Activated CD4-positive, alpha-beta T cell treated with anti-CD3 and anti-CD28 coated beads, Interleukin-2, amount 10 ng/mL, durations not matched to agents 24 days and 14 days (primary cell): ENCODE results near the gene HOXA5. TPM values are rescaled to one million over a fixed set of nuclear protein-coding genes. Genes with fewer than 3 reads are reported as not detected.

Experiments used
- DNase-seq: peaks from one replicate; pipeline ENCODE4 v3.0.0; 2022
- H3K27ac Mint-ChIP-seq: one replicate; pipeline ENCODE4 v1.8.0; 2022; ENCODE audit warnings: mild to moderate bottlenecking, mixed read lengths
- H3K27me3 Mint-ChIP-seq: one replicate; pipeline ENCODE4 v1.8.0; 2022; ENCODE audit warnings: mixed read lengths
- H3K36me3 Mint-ChIP-seq: one replicate; pipeline ENCODE4 v1.8.0; 2022; ENCODE audit warnings: low read depth, mild to moderate bottlenecking, mixed read lengths
- H3K4me1 Mint-ChIP-seq: one replicate; pipeline ENCODE4 v1.8.0; 2021; ENCODE audit warnings: mixed read lengths
- H3K4me3 Mint-ChIP-seq: one replicate; pipeline ENCODE4 v1.8.0; 2022; ENCODE audit warnings: mild to moderate bottlenecking, moderate library complexity, mixed read lengths
- H3K9me3 Mint-ChIP-seq: one replicate; pipeline ENCODE4 v1.8.0; 2021; ENCODE audit warnings: mixed read lengths
- intact Hi-C: fragments of 100-400 bp; cut with micrococcal nuclease; formaldehyde crosslinking; loops from one replicate; pipeline ENCODE4 v1.15.1; 2023
- total RNA-seq: library from RNA; stranded (reverse); gene quantifications from 2 replicates; pipeline ENCODE4 v1.2.3, GENCODE V29; 2022

The HOXA5 gene
- total RNA-seq, 1 donor from 2014 or later: not detected

DNA sequence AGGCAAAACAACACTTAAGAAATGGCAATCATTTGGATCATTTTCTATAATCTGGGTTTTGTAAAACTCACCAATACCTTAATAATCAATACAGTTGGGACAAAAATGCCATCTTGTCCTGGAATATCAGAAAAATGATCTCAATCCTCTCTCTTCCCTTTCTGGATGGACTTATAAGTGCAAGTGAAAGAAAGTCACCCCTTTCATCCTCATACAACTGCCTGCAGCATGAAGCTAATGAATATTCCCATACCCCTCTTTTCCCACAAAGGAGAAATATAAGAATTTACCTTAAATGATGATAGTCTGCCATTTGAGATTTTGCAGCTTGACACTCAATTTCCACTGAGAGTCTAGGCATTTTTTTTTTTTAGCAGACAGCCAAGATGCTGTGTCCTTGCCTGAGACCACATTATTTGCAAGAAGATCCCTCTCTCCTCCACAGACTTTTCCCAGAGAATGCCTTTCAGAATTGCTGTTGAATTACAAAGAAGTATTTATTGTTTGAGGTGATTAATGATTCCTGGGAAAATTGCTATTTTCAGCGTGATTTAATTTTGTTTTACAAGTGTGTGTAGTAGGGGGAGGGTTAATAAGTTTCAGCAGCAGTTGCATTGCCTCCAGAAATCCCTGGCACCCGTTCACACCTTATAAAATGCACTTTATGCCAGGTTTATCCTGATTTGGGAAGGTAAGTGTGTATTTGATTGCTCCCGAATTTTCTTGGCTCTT lies 16.7 kb downstream of the HOXA5 start:
- Mint-ChIP-seq H3K9me3 (peaks cover 3% of the 10 kb centered on the region), H3K4me1 (no peaks in the 10 kb centered on the region), H3K36me3 (peaks cover 1% of the 10 kb centered on the region), H3K27me3 (peaks cover 36% of the 10 kb centered on the region), H3K27ac (no peak overlapping the region), H3K4me3 (no peak overlapping the region)
- DNase-seq: no peak
- intact Hi-C loops: no loop called here

DNA sequence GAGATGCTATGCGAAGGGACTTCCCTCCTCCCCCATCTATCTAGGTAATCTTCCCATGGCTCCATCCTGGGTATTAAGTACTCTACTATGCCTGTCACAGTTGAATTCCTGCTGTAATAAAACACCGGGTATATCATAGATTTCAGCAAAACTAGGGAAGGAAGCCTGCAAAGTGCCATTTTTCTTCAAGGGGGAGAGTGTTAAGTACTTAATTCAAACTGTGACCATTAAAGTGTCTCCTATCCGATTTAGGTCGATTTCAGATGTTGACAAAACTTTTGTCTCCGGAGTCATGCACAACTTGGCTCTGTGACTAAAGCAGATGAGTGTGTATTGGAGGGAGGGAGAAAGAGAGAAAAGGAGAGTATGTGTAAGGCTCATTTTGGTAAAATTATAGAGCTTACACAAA lies 17.5 kb downstream of the HOXA5 start:
- H3K4me1 Mint-ChIP-seq: no peaks in the 10 kb centered on the region
- no peaks in the 10 kb centered on the region for H3K9me3 Mint-ChIP-seq
- H3K27me3 Mint-ChIP-seq: peaks cover 36% of the 10 kb centered on the region
- H3K27ac Mint-ChIP-seq: no peak overlapping the region
- DNase-seq: no peak
- no peak overlapping the region for H3K4me3 Mint-ChIP-seq
- intact Hi-C loops: no loop called here
- H3K36me3 Mint-ChIP-seq: peaks cover 1% of the 10 kb centered on the region

DNA sequence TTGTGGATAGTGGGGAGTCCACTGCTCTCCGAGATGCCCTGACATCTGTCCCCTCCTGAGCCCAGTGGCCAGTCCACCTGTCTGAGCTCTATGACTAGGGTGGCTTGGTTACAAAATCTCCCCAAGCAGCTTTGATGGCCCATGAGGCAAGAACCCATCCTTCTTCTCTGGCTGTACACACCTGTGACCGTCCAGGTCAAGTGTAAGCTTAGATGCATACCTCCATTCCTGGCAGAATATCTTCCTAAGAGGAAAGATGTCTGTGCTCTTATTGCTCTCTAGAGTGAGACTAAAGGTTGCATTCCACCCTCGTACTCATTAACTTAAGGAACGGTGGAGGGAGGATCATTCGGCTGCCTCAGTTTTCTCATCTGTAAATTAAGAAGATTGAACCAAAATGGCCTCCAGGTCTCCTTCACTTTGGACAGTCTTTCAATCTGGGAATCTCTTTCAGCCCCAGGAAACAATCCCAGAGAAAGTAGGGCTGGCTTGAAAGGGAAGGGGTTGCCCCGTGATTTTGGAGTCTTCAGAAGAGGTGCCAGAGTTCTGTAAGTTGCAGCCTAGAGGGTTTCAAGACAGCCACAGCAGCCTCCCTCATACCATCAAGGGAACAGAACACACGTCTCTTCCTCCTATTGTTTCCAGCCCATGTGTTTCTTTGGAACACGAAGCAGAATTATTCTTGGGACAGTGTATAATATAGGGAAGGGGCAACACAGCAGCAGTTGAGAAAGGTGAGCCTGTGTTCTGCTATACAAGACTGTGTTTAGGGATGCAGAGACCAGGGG lies 18.4 kb downstream of the HOXA5 start:
- intact Hi-C loops: no loop called here
- Mint-ChIP-seq H3K9me3 (no peaks in the 10 kb centered on the region), H3K4me1 (no peaks in the 10 kb centered on the region), H3K27ac (no peak overlapping the region), H3K27me3 (peaks cover 36% of the 10 kb centered on the region), H3K4me3 (no peak overlapping the region), H3K36me3 (peaks cover 1% of the 10 kb centered on the region)
- no peak for DNase-seq

DNA sequence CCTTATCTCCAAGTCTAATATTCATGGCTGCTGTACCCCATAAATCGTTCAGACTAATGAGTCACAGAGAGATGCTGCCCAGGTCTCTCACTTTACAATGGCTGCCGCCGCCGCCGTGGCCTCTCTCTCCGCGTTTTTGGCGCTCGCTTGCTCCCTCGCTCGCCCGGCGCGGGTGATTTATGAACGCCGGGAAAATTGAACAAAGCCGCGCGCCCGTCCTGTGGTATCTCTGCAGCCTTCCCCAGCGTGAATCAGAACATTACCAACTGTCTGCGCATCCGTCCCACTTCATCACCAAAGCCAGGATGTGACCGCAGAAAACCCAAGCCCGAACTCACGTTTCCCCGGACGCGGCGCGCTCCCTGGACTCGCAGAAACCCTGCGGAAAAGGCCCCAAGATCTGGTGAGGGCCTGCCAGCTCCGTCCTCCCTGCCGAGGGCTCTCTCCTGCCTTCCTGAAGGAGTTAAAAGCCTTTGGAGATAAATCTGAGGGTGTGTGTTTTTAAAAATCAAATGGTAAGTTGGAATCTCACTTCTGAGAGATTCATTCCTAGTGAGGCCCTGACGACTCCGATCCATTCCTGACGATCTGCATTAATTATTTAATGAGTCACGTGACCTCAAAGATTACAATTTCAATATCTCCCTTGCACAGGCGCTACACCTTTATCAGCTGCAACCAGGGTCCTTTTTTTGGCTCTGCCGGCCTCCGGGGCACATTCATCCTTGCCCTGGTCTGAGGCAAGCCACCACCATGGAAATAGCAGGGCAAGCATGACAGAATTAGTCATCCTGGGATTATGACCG lies 19.2 kb downstream of the HOXA5 start:
- Mint-ChIP-seq H3K4me1 (no peaks in the 10 kb centered on the region), H3K36me3 (no peaks in the 10 kb centered on the region), H3K27me3 (peaks cover 34% of the 10 kb centered on the region), H3K9me3 (no peaks in the 10 kb centered on the region), H3K27ac (no peak overlapping the region), H3K4me3 (no peak overlapping the region)
- DNase-seq: no peak
- intact Hi-C loops: no loop called here

DNA sequence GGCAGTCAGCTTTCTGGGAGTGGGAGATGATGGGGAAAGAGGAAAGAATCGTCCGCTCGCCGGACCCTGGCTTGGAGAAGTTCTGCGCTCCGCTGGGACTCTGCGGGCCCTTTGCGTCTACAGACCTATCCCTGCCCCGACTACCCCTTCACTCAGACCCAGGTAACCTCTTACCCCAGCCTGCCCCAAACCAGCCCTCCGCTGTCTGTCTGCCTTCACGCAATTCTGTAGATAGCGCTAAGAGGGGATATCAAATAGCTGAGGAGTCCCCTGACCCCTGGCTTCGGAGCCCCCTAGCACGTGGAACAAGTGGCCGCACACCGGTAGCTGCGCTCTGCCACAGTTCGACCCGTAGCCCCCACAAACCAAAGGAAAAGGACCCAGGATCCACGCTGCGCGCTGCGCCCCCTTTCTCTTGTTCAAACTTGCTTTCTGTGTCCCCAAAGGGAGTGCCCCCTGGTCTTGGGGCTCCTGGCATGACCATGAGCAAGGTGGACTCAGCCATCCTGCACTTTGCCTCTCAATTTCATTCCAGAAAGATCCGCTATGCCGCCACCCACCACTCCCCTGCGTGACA lies 19.9 kb downstream of the HOXA5 start:
- Mint-ChIP-seq H3K4me3 (no peak overlapping the region), H3K27ac (no peak overlapping the region), H3K9me3 (no peaks in the 10 kb centered on the region), H3K4me1 (no peaks in the 10 kb centered on the region), H3K27me3 (peaks cover 28% of the 10 kb centered on the region), H3K36me3 (no peaks in the 10 kb centered on the region)
- intact Hi-C loops: no loop called here
- no peak for DNase-seq

DNA sequence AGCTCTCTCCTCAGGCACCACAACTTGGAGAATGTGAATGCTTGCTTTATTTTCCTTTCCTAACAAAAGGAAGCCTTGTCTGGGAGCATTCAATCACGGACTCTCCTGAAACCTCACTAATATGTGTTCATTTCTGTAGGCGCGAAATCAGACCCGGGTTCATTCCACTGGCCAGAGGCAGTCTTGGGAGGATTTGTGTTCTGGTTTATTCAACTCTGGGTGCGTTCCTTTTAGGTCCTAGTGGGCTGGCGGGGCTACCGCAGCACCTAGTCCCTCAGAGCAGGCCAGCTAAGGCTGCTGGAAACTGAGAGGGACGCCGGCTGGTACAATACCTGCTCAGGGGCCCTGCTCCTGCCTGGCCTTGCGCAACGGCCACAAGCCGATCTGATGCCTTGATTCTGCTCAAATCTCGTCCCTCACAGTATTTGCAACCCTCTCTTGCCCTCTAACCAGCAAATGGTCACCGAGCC lies 20.4 kb downstream of the HOXA5 start:
- Mint-ChIP-seq H3K27me3 (peaks cover 23% of the 10 kb centered on the region), H3K4me3 (no peak overlapping the region), H3K27ac (no peak overlapping the region), H3K4me1 (no peaks in the 10 kb centered on the region), H3K9me3 (no peaks in the 10 kb centered on the region), H3K36me3 (no peaks in the 10 kb centered on the region)
- intact Hi-C loops: no loop called here
- no peak for DNase-seq

DNA sequence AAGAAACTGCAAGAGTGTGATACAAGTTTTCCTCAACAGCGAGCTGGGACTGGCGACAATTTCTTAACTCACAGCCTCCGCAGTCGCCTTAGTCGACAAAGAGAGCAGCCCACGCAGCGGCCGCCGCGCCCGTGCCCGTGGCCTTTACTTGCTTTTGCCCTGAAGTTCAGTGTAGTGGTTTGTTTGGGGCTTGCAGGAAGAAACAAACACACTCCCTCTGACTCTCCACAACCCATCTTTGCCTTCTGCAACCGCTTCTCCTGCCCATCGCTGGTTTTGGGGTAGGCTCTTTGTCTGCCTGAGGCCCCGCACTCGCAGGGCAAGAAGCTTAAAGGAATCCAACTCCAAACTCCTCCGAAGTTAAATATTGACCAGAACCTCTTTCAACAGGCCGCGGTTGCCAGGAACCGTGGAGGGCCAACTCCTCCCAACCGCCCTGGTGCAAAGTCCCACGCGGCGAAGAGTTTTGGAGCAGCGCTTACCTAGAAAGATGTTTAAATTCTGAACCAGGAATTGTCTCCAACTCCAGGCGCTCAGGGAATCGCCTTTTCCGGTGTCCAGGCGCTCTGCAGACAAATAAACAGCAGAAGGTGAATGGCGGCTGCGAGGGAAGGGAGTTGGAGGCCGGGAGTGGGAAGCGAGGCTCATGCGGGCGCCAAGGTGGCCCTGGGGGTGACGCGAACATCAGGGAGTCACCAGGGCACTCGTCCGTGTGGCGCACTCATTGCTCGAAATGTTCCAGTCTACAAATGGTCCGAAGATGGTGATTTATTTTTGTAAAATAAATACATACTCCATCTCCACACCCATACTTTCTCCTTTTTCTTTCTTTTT lies 21.2 kb downstream of the HOXA5 start:
- no peak for DNase-seq
- H3K9me3 Mint-ChIP-seq: no peaks in the 10 kb centered on the region
- H3K27ac Mint-ChIP-seq: no peak overlapping the region
- H3K4me1 Mint-ChIP-seq: no peaks in the 10 kb centered on the region
- H3K27me3 Mint-ChIP-seq: peaks cover 16% of the 10 kb centered on the region
- no peaks in the 10 kb centered on the region for H3K36me3 Mint-ChIP-seq
- no peak overlapping the region for H3K4me3 Mint-ChIP-seq
- intact Hi-C loops: no loop called here

DNA sequence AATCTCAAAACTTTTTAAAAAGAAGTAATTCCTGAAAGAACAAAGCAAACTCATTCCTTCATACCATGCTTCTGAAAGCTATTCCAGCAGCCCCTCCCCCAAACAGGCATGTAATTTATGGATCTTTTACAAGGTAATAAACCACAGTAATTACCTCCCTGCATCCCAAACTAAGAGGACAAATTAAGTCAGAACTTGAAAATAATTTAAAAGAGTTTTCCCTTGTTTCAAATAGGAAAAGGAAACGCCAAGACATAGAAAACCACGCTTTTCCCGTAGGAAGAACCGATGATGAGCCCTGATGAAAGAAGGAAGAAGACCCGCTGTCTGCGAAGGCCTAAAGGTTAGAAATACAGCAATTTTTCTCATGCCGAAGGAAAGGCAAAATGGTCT lies 21.8 kb downstream of the HOXA5 start:
- intact Hi-C loops: no loop called here
- Mint-ChIP-seq H3K4me3 (no peak overlapping the region), H3K27me3 (peaks cover 11% of the 10 kb centered on the region), H3K36me3 (no peaks in the 10 kb centered on the region), H3K27ac (no peak overlapping the region), H3K4me1 (no peaks in the 10 kb centered on the region), H3K9me3 (no peaks in the 10 kb centered on the region)
- no peak for DNase-seq

DNA sequence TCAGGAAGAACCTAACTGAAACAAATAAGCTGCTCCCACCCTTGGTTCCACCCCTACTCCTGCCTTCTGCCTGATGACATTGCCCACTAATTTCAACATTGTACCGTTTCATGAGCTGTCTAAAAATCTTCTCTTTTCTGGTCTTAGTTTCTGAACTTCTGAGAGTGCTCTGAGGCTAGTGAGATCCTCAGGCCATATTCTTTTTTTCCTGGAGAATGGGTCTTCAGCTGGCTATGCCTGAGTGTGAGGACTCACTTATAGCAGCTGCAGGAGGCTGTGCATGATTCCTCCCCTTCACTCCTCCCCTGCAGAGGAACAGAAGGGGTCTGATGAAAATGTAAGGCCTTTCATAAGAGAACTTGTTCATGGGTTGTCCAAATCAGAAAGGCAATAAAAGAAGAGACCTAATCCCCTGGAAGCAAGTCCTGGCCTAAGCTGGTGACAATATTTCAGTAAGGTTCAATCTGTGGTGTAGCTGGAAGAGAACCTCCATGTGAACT lies 24.0 kb downstream of the HOXA5 start:
- intact Hi-C loops: no loop called here
- Mint-ChIP-seq H3K27ac (no peak overlapping the region), H3K4me3 (no peak overlapping the region)

DNA sequence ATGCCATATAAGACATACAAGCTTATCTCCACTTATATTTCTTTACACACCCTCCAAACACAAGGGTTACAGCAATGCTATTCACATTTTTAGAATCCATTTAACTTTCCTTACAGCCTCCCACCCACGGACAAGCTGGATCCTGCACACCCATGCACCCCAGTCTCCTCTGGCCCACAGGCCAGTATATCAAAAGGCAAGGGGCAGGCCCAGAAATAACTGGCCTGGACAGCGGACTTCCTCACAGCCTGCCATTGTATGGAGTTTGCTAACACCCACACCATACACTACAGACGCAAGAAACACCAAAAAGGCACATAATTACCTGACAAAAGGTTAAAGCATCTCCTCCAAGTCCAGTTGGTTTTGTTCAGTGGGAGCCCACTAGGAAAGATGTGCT lies 24.9 kb downstream of the HOXA5 start:
- intact Hi-C loops: no loop called here
- Mint-ChIP-seq H3K4me3 (no peak overlapping the region), H3K36me3 (no peaks in the 10 kb centered on the region), H3K9me3 (no peaks in the 10 kb centered on the region), H3K4me1 (no peaks in the 10 kb centered on the region), H3K27ac (no peak overlapping the region), H3K27me3 (no peaks in the 10 kb centered on the region)
- DNase-seq: no peak

More for the DNA sequence above, 24.0 kb downstream of the HOXA5 start:
- Mint-ChIP-seq H3K9me3 (no peaks in the 10 kb centered on the region), H3K36me3 (no peaks in the 10 kb centered on the region), H3K4me1 (no peaks in the 10 kb centered on the region), H3K27me3 (no peaks in the 10 kb centered on the region)
- DNase-seq: no peak

DNA sequence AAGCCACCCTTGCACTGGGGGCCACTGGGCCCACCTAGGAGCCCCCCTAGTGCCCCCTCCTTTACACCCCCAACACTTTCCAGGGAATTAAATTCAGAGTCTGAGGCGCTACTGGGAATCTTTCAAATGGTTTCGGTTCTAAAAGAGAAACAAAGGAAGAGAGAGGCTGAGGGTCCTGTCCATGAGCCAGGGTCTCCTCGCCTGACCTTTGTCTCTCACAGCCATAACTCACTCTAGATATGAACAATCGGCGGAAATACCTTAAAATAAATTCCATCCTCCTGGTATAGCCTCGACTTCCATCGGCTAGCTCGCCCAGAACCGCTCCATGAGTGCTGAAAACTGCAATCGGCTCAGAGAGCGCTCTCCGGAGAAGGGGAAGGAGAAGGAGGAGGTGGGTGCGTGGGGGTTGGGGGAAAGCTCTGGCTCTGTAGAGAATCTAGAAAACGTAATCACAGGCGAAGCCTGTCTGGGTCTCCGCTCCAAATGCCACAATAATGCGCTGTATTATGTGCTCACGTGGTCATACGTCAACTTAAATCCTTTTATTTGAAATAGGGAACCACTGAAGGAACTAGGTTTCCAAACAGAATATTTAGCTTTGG lies 25.5 kb downstream of the HOXA5 start:
- Mint-ChIP-seq H3K9me3 (no peaks in the 10 kb centered on the region), H3K4me1 (no peaks in the 10 kb centered on the region), H3K27ac (no peak overlapping the region), H3K4me3 (no peak overlapping the region), H3K36me3 (no peaks in the 10 kb centered on the region), H3K27me3 (no peaks in the 10 kb centered on the region)
- intact Hi-C loops: no loop called here
- no peak for DNase-seq

DNA sequence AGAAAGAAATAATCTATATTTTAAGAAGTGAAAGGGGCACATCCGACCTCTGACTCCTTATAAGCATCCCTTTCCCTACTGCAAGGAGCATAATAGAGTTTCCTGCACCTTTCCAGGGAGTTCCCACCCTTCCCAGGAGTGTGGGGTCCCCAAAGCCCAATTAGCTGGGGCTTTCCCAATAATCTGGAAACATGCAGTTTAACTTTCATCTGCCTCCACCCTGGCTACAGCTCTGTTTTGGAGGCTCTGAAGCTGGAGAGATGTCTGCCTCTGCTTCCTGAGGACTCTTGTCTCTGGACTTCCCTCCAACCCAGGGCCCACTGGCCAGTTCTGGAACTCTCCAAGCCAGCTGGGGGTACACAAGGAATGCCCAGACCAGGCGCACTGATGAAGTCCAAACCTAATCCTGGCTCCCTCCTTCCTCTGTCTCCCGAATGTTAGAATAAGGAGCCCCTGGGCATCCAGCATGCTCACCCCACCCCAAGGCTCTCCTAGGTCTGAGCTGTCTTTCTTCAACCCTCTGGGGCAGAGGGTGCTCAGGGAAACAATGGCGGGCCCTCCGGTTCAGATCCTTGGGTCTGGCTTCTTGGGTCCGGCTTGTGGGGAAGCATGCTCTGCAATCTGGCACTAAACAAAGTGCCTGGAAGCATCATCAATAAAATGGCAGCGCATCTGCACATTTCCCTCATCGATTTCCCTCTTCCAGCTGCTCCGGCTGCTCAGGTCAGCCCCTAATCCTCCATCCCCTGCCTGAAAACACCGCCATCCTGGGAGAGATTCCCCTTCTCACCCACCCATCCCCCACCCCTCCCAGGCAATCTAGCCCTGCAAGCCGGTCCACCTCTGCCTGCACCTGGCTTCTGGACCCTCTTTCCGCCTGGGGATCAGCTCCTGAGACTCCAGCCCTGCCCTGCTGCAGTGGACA lies 26.3 kb downstream of the HOXA5 start:
- no peaks in the 10 kb centered on the region for H3K9me3 Mint-ChIP-seq
- no peaks in the 10 kb centered on the region for H3K27me3 Mint-ChIP-seq
- intact Hi-C loops: no loop called here

More for the DNA sequence above, 26.3 kb downstream of the HOXA5 start:
- Mint-ChIP-seq H3K36me3 (no peaks in the 10 kb centered on the region), H3K4me1 (no peaks in the 10 kb centered on the region), H3K4me3 (no peak overlapping the region), H3K27ac (no peak overlapping the region)
- DNase-seq: no peak
